Measurements from ENCODE around the gene GINS2.

GINS2 gene

GRCh38 chr16:85652431-85653221 is 36.1 kb downstream of the GINS2 start:
- peak; percentile 72 for DNase-seq

- DNase-seq, result peak; percentile 58
These were observed 36.9 kb downstream of the GINS2 start for GRCh38 chr16:85651629-85652430.

- DNase-seq, result no peak
These were observed 37.7 kb downstream of the GINS2 start for GRCh38 chr16:85650844-85651628.

GRCh38 chr16:85650135-85650843 is 38.5 kb downstream of the GINS2 start:
- no peak for DNase-seq

- DNase-seq, result no peak
These were observed 39.2 kb downstream of the GINS2 start for GRCh38 chr16:85649411-85650134.

- DNase-seq, result no peak
These were observed 39.9 kb downstream of the GINS2 start for GRCh38 chr16:85648805-85649204.

GRCh38 chr16:85648070-85648714 is 40.6 kb downstream of the GINS2 start:
- no peak for DNase-seq

GRCh38 chr16:85646976-85647375 is 41.8 kb downstream of the GINS2 start:
- no peak for DNase-seq

GRCh38 chr16:85646358-85646907 is 42.3 kb downstream of the GINS2 start:
- no peak for DNase-seq

- DNase-seq, result peak; percentile 55
These were observed 43.6 kb downstream of the GINS2 start for GRCh38 chr16:85645021-85645589.

GRCh38 chr16:85644093-85644712 is 44.6 kb downstream of the GINS2 start:
- DNase-seq, result no peak

- no peak for DNase-seq
These were observed 45.1 kb downstream of the GINS2 start for GRCh38 chr16:85643631-85644030.

GRCh38 chr16:85642762-85643358 is 45.9 kb downstream of the GINS2 start:
- no peak for DNase-seq

GRCh38 chr16:85641776-85642176 is 47.0 kb downstream of the GINS2 start:
- DNase-seq, result no peak

GRCh38 chr16:85641305-85641704 is 47.4 kb downstream of the GINS2 start:
- DNase-seq, result no peak

- no peak for DNase-seq
These were observed 48.2 kb downstream of the GINS2 start for GRCh38 chr16:85640585-85640984.

GRCh38 chr16:85640254-85640558 is 48.5 kb downstream of the GINS2 start:
- DNase-seq, result no peak

GRCh38 chr16:85639529-85640253 is 49.1 kb downstream of the GINS2 start:
- no peak for DNase-seq

- no peak for DNase-seq
These were observed 49.9 kb downstream of the GINS2 start for GRCh38 chr16:85638695-85639409.
